GM11168 (cell line): ENCODE data around the gene LRRN3.

ENCODE experiments used
- in situ Hi-C: fragments of 300-500 bp; cut with MboI; formaldehyde crosslinking; loops from one replicate; pipeline ENCODE4 v1.12.0; 2022; ENCODE audit warnings: low sequenced_read_pairs; ENCODE audit not compliant: unreplicated experiment

Gene LRRN3

GRCh38 chr7:111147708-111148533, 57.0 kb downstream of the LRRN3 start:
- in situ Hi-C loops: no loop called here

GRCh38 chr7:111150709-111151108, 59.8 kb downstream of the LRRN3 start:
- in situ Hi-C loops: no loop called here

GRCh38 chr7:111159426-111159825, 68.5 kb downstream of the LRRN3 start:
- in situ Hi-C loops: no loop called here

- in situ Hi-C loops: no loop called here
Observed at GRCh38 chr7:111160297-111160696, 69.4 kb downstream of the LRRN3 start.

GRCh38 chr7:111162692-111163091, 71.8 kb downstream of the LRRN3 start:
- in situ Hi-C loops: no loop called here

- in situ Hi-C loops: no loop called here
Observed at GRCh38 chr7:111164442-111164841, 73.5 kb downstream of the LRRN3 start.

GRCh38 chr7:111168182-111168581, 77.3 kb downstream of the LRRN3 start:
- in situ Hi-C loops: no loop called here

- in situ Hi-C loops: no loop called here
Observed at GRCh38 chr7:111172564-111173257, 81.8 kb downstream of the LRRN3 start.

GRCh38 chr7:111173528-111173927, 82.6 kb downstream of the LRRN3 start:
- in situ Hi-C loops: no loop called here

- in situ Hi-C loops: no loop called here
Observed at GRCh38 chr7:111173990-111174389, 83.1 kb downstream of the LRRN3 start.

- in situ Hi-C loops: no loop called here
Observed at GRCh38 chr7:111174510-111174909, 83.6 kb downstream of the LRRN3 start.
